ENCODE measurements around the gene SLU7. TPM values are rescaled to one million over a fixed set of nuclear protein-coding genes. Genes with fewer than 3 reads are reported as not detected.
A peak's percentile ranks its signal among the peaks of the same experiment; 100 is the strongest.

The SLU7 gene
- total RNA-seq, 1 donor from 2014 or later = 35.8 TPM

DNA sequence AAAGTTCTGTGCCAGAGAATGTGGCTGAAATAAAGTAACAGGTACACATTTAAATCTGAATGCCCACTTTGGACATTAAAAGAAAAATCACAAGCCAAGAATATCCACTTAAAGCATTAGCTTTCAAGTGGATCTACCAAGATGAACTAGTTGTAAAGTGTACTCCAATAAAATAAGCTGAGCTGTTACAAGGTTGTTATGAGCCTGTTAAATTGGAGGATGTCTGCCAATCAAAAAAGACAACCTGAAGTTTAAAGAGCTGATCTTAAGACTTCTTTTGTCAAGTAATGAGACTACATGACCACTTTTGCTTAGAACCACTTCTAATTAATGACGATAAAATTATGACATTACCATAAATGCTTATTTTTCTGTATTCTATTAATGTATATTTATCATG lies 21.4 kb downstream of the SLU7 start:
- TF ChIP-seq, protein P1, sequence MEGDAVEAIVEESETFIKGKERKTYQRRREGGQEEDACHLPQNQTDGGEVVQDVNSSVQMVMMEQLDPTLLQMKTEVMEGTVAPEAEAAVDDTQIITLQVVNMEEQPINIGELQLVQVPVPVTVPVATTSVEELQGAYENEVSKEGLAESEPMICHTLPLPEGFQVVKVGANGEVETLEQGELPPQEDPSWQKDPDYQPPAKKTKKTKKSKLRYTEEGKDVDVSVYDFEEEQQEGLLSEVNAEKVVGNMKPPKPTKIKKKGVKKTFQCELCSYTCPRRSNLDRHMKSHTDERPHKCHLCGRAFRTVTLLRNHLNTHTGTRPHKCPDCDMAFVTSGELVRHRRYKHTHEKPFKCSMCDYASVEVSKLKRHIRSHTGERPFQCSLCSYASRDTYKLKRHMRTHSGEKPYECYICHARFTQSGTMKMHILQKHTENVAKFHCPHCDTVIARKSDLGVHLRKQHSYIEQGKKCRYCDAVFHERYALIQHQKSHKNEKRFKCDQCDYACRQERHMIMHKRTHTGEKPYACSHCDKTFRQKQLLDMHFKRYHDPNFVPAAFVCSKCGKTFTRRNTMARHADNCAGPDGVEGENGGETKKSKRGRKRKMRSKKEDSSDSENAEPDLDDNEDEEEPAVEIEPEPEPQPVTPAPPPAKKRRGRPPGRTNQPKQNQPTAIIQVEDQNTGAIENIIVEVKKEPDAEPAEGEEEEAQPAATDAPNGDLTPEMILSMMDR (IDR thresholded peaks at IDR 0.05; ENCODE audit: unreplicated experiment) = no peak
- no peak for DNase-seq (ENCODE audit: low spot score in 2 of 2, unreplicated experiment in 2 of 2)
- H3K27me3 Mint-ChIP-seq (ENCODE audit: low read depth) = no peaks in the 10 kb centered on the region
- H3K4me3 Mint-ChIP-seq = no peak overlapping the region
- H3K36me3 Mint-ChIP-seq = no peaks in the 10 kb centered on the region
- H3K9me3 Mint-ChIP-seq = no peaks in the 10 kb centered on the region
- peaks cover 21% of the 10 kb centered on the region for H3K4me1 Mint-ChIP-seq
- H3K27ac Mint-ChIP-seq = no peak overlapping the region

DNA sequence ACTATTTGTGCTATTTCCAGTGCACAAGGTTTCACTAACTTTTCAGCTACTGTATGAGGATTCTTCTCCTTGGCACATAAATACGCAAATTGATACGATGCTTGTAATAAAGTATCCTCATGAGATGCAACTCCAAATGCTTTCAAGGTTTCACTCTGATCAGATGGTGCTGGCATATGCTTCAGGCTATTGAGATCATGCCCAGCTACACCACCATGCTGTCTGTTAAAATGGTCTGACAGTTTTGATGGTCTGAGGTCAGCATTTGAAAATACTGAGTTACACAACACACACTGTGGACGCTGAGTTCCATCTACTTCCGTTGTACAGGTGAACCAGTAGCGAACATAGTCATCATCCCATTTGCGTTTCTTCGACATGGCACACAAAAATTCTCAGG lies 23.8 kb downstream of the SLU7 start:
- Mint-ChIP-seq H3K9me3 (no peaks in the 10 kb centered on the region), H3K36me3 (peaks cover 3% of the 10 kb centered on the region), H3K4me3 (no peak overlapping the region), H3K27me3 (ENCODE audit: low read depth) (no peaks in the 10 kb centered on the region), H3K27ac (no peak overlapping the region), H3K4me1 (peaks cover 17% of the 10 kb centered on the region)
- TF ChIP-seq, protein P1 (IDR thresholded peaks at IDR 0.05; ENCODE audit: unreplicated experiment) = no peak
- no peak for DNase-seq (ENCODE audit: low spot score in 2 of 2, unreplicated experiment in 2 of 2)

DNA sequence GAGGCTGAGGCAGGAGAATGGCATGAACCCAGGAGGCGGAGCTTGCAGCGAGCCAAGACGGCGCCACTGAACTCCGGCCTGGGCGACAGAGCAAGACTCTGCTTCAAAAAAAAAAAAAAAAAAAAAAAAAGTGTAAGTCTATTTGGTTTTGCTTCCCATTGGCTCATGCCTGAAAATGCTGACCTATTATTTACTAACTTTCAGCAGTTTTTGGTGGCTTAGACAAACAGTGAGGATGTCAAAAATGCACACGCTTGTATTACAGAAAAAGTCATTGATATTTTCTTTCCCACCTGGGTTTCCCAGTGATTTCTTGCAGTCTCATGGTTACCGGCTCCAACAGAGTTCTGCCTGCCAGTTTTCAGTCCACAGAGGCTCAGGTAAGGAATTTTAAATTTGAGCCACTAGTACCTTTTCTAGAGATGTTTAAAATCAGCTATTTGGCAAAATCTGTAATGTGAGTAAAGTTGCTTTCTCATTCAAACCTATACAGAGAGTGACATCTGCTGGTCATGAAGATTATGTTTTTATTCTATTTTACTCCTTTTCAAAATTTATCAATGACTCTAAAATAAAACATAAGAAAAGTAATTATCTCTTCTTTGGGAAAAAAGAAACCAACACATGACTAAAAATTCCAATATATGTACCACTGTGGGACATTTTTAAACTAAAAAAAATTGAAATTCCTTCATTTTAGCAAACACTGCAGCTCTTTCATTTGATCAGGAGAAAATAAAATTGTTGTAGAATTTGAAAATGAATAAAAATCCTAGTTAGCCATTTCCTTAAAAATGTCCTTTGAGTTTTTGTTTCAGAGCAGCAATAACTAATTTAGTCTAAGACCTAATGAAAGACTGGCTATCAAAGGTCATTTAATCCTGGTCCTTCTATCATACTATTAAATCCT lies 27.8 kb downstream of the SLU7 start:
- peaks cover 29% of the 10 kb centered on the region for H3K9me3 Mint-ChIP-seq
- TF ChIP-seq, protein P1 (IDR thresholded peaks at IDR 0.05; ENCODE audit: unreplicated experiment) = peak; percentile 45
- DNase-seq (ENCODE audit: low spot score in 2 of 2, unreplicated experiment in 2 of 2) = no peak
- no peak overlapping the region for H3K27ac Mint-ChIP-seq
- H3K4me3 Mint-ChIP-seq = no peak overlapping the region
- H3K36me3 Mint-ChIP-seq = peaks cover 18% of the 10 kb centered on the region
- no peaks in the 10 kb centered on the region for H3K4me1 Mint-ChIP-seq
- no peaks in the 10 kb centered on the region for H3K27me3 Mint-ChIP-seq (ENCODE audit: low read depth)

DNA sequence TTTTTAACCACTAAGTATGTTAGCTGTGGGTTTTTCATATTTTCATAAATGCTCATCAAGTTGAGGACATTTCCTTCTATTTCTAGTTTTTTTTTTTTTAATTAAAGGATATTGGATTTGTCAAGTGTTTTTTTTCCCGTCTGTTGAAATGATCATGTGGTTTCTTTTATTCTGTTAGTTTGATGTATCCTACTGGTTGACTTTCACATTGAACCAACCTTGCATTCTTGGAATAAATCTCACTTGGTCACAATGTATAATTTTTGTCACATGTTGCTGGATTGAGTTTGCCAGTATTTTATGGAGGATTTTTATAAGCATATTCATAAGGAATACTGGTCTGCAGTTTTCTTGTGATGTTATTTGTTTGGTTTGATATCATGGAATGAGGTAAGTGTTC lies 31.4 kb downstream of the SLU7 start:
- no peak overlapping the region for H3K4me3 Mint-ChIP-seq
- DNase-seq (ENCODE audit: low spot score in 2 of 2, unreplicated experiment in 2 of 2) = no peak
- peaks cover 18% of the 10 kb centered on the region for H3K36me3 Mint-ChIP-seq
- TF ChIP-seq, protein P1 (IDR thresholded peaks at IDR 0.05; ENCODE audit: unreplicated experiment) = no peak
- peaks cover 39% of the 10 kb centered on the region for H3K9me3 Mint-ChIP-seq
- no peaks in the 10 kb centered on the region for H3K27me3 Mint-ChIP-seq (ENCODE audit: low read depth)
- no peaks in the 10 kb centered on the region for H3K4me1 Mint-ChIP-seq
- H3K27ac Mint-ChIP-seq = no peak overlapping the region

DNA sequence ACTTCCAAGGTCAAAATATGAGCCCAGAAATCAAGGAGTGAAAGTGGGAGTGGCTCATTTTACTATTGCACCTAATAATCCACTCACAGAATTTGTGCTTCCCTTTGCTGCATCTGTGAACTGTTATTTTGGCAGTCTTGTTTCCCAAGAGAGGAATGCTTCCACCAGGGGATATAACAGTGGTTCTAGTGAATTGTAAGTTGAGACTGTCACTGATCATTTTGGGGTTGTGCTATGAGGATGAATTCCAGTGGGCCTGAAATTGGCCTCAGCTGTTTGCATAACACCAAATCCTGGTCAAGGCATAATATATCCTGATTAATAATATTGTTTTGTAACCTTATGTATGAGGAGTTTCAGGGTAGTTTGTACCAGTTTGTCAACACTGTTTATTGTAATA lies 33.4 kb downstream of the SLU7 start:
- no peak for DNase-seq (ENCODE audit: low spot score in 2 of 2, unreplicated experiment in 2 of 2)
- H3K36me3 Mint-ChIP-seq = peaks cover 15% of the 10 kb centered on the region
- TF ChIP-seq, protein P1 (IDR thresholded peaks at IDR 0.05; ENCODE audit: unreplicated experiment) = no peak
- H3K27ac Mint-ChIP-seq = no peak overlapping the region
- H3K4me3 Mint-ChIP-seq = no peak overlapping the region
- peaks cover 39% of the 10 kb centered on the region for H3K9me3 Mint-ChIP-seq
- no peaks in the 10 kb centered on the region for H3K4me1 Mint-ChIP-seq
- H3K27me3 Mint-ChIP-seq (ENCODE audit: low read depth) = no peaks in the 10 kb centered on the region

Data from mesothelial cell of epicardium (in vitro differentiated cells).